Right atrium auricular region (tissue), 2 donors: ENCODE data around the gene MAB21L3. TPM values are rescaled to one million over a fixed set of nuclear protein-coding genes. Genes with fewer than 3 reads are reported as not detected.

Source experiments
- DNase-seq: peaks from one replicate; pipeline ENCODE4 v3.0.0-alpha.2; 2019; ENCODE audit warnings: low spot score
- H3K27ac ChIP-seq, 2 donors: fragments of 200-600 bp; sonication (generic); 1 replicate in 1 of 2; 2 replicates in 1 of 2; pipeline ENCODE4 v1.5.1; 2016 to 2019
- H3K27me3 ChIP-seq, 2 donors: fragments of 200-600 bp; sonication (generic); one replicate each; pipeline versions ENCODE4 v1.5.1 to v1.6.0; 2017 to 2019
- H3K36me3 ChIP-seq: fragments of 200-600 bp; sonication (generic); one replicate; pipeline ENCODE4 v1.5.1; 2016
- H3K4me1 ChIP-seq, 2 donors: fragments of 200-600 bp; sonication (generic); one replicate each; pipeline versions ENCODE4 v1.5.1 to v1.6.0; 2017 to 2019
- H3K4me3 ChIP-seq, 2 donors: fragments of 200-600 bp; sonication (generic); 1 replicate in 1 of 2; 2 replicates in 1 of 2; pipeline ENCODE4 v1.5.1; 2017 to 2019; ENCODE audit warnings: mild to moderate bottlenecking in 1 of 2, moderate library complexity in 1 of 2
- H3K9me3 ChIP-seq, 2 donors: fragments of 200-600 bp; sonication (generic); one replicate each; pipeline ENCODE4 v1.5.1; 2019
- CTCF ChIP-seq, 2 donors: fragments of 200-600 bp; sonication (generic); IDR thresholded peaks; one replicate each; pipeline ENCODE4 v1.5.1; 2019; ENCODE audit warnings: antibody characterized with exemption in 2 of 2
- total RNA-seq, 2 donors: library from RNA; depleted of rRNA; stranded (reverse); fragments of >200 nt; gene quantifications; one replicate each; pipeline ENCODE4 v1.1.0, GENCODE V29; 2016

Gene MAB21L3
- total RNA-seq, 2 donors from 2014 or later = not detected

DNA sequence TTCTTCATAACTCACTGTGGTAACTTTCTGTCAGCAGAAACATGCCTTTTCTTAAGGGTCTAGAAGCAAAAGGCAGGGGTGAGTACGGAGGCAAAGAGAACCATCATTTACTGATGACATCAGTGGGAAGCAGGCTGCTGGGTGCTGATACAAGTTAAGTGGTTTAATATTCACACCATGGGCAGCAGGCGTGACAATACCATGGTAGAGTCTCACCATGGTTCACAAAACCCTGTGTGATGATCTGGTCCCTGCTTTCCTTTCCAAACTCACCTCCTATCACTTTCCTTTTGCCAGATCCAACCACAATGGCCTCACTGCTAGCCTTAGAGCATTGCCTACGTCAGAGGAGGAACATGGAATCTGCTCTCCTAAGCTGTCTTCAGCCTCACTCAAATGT is 8.7 kb downstream of the MAB21L3 start:
- H3K36me3 ChIP-seq = no peaks in the 10 kb centered on the region
- no peak for DNase-seq
- no peak overlapping the region for H3K27ac ChIP-seq
- H3K4me1 ChIP-seq = no peaks in the 10 kb centered on the region
- H3K4me3 ChIP-seq = no peak overlapping the region
- H3K27me3 ChIP-seq = no peaks in the 10 kb centered on the region
- no peak for TF ChIP-seq CTCF (IDR thresholded peaks at IDR 0.05)
- no peaks in the 10 kb centered on the region for H3K9me3 ChIP-seq

- H3K9me3 ChIP-seq = no peaks in the 10 kb centered on the region
- no peak for TF ChIP-seq CTCF (IDR thresholded peaks at IDR 0.05)
- H3K36me3 ChIP-seq = no peaks in the 10 kb centered on the region
- no peaks in the 10 kb centered on the region for H3K27me3 ChIP-seq
- no peak for DNase-seq
- H3K4me3 ChIP-seq = no peak overlapping the region
- H3K27ac ChIP-seq = no peak overlapping the region
- H3K4me1 ChIP-seq = no peaks in the 10 kb centered on the region
Measured at GRCh38 chr1:116122955-116123757, 12.0 kb downstream of the MAB21L3 start.

GRCh38 chr1:116123837-116124533 is 12.8 kb downstream of the MAB21L3 start:
- Histone ChIP-seq H3K4me1 (no peaks in the 10 kb centered on the region), H3K36me3 (no peaks in the 10 kb centered on the region), H3K27me3 (no peaks in the 10 kb centered on the region), H3K27ac (no peak overlapping the region), H3K4me3 (no peak overlapping the region), H3K9me3 (no peaks in the 10 kb centered on the region)
- DNase-seq = no peak
- TF ChIP-seq CTCF (IDR thresholded peaks at IDR 0.05) = no peak

- no peak overlapping the region for H3K27ac ChIP-seq
- DNase-seq = no peak
- H3K9me3 ChIP-seq = no peaks in the 10 kb centered on the region
- no peaks in the 10 kb centered on the region for H3K27me3 ChIP-seq
- H3K36me3 ChIP-seq = no peaks in the 10 kb centered on the region
- no peak overlapping the region for H3K4me3 ChIP-seq
- TF ChIP-seq CTCF (IDR thresholded peaks at IDR 0.05) = no peak
- no peaks in the 10 kb centered on the region for H3K4me1 ChIP-seq
Measured at GRCh38 chr1:116125758-116126157, 14.6 kb downstream of the MAB21L3 start.

- DNase-seq = no peak
- Histone ChIP-seq H3K9me3 (no peaks in the 10 kb centered on the region), H3K4me3 (no peak overlapping the region), H3K4me1 (no peaks in the 10 kb centered on the region), H3K27me3 (no peaks in the 10 kb centered on the region), H3K27ac (no peak overlapping the region), H3K36me3 (no peaks in the 10 kb centered on the region)
- TF ChIP-seq CTCF (IDR thresholded peaks at IDR 0.05) = no peak
Measured at GRCh38 chr1:116126281-116126680, 15.1 kb downstream of the MAB21L3 start.
